ENCODE measurements around the gene PPP1R12C. TPM values are rescaled to one million over a fixed set of nuclear protein-coding genes. Genes with fewer than 3 reads are reported as not detected.

PPP1R12C gene
- total and polyA plus RNA-seq, 10 of the 15 experiments (the other 5 are each of a cell fraction or from before 2014, with no cell fraction given), result 1.4 to 84.7 (median 20.5) TPM

GRCh38 chr19:55087542-55087901 lies 29.9 kb downstream of the PPP1R12C start (continued):
- TF ChIP-seq NFXL1 (IDR thresholded peaks at IDR 0.05; ENCODE audit: borderline replicate concordance) (no peak), RELA (IDR thresholded peaks at IDR 0.05; ENCODE audit: borderline replicate concordance, partially characterized antibody) (no peak), SMAD1 (IDR thresholded peaks at IDR 0.05; ENCODE audit: low read depth, partially characterized antibody) (no peak), RUNX3 (IDR thresholded peaks at IDR 0.05; ENCODE audit: low read length) (no peak)
- TF ChIP-seq, protein P1, sequence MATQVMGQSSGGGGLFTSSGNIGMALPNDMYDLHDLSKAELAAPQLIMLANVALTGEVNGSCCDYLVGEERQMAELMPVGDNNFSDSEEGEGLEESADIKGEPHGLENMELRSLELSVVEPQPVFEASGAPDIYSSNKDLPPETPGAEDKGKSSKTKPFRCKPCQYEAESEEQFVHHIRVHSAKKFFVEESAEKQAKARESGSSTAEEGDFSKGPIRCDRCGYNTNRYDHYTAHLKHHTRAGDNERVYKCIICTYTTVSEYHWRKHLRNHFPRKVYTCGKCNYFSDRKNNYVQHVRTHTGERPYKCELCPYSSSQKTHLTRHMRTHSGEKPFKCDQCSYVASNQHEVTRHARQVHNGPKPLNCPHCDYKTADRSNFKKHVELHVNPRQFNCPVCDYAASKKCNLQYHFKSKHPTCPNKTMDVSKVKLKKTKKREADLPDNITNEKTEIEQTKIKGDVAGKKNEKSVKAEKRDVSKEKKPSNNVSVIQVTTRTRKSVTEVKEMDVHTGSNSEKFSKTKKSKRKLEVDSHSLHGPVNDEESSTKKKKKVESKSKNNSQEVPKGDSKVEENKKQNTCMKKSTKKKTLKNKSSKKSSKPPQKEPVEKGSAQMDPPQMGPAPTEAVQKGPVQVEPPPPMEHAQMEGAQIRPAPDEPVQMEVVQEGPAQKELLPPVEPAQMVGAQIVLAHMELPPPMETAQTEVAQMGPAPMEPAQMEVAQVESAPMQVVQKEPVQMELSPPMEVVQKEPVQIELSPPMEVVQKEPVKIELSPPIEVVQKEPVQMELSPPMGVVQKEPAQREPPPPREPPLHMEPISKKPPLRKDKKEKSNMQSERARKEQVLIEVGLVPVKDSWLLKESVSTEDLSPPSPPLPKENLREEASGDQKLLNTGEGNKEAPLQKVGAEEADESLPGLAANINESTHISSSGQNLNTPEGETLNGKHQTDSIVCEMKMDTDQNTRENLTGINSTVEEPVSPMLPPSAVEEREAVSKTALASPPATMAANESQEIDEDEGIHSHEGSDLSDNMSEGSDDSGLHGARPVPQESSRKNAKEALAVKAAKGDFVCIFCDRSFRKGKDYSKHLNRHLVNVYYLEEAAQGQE (IDR thresholded peaks at IDR 0.05; ENCODE audit: low read depth, low read length), result no peak
- TF ChIP-seq, protein P2, sequence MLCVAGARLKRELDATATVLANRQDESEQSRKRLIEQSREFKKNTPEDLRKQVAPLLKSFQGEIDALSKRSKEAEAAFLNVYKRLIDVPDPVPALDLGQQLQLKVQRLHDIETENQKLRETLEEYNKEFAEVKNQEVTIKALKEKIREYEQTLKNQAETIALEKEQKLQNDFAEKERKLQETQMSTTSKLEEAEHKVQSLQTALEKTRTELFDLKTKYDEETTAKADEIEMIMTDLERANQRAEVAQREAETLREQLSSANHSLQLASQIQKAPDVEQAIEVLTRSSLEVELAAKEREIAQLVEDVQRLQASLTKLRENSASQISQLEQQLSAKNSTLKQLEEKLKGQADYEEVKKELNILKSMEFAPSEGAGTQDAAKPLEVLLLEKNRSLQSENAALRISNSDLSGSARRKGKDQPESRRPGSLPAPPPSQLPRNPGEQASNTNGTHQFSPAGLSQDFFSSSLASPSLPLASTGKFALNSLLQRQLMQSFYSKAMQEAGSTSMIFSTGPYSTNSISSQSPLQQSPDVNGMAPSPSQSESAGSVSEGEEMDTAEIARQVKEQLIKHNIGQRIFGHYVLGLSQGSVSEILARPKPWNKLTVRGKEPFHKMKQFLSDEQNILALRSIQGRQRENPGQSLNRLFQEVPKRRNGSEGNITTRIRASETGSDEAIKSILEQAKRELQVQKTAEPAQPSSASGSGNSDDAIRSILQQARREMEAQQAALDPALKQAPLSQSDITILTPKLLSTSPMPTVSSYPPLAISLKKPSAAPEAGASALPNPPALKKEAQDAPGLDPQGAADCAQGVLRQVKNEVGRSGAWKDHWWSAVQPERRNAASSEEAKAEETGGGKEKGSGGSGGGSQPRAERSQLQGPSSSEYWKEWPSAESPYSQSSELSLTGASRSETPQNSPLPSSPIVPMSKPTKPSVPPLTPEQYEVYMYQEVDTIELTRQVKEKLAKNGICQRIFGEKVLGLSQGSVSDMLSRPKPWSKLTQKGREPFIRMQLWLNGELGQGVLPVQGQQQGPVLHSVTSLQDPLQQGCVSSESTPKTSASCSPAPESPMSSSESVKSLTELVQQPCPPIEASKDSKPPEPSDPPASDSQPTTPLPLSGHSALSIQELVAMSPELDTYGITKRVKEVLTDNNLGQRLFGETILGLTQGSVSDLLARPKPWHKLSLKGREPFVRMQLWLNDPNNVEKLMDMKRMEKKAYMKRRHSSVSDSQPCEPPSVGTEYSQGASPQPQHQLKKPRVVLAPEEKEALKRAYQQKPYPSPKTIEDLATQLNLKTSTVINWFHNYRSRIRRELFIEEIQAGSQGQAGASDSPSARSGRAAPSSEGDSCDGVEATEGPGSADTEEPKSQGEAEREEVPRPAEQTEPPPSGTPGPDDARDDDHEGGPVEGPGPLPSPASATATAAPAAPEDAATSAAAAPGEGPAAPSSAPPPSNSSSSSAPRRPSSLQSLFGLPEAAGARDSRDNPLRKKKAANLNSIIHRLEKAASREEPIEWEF (IDR thresholded peaks at IDR 0.05; ENCODE audit: insufficient replicate concordance, low read depth, low read length), result no peak
